Activated T-cell treated with anti-CD3 and anti-CD28 coated beads for 48 hours (primary cell): ENCODE results near the gene EIF5A2.
"Not testable (repeated sequence)": the region's sequence is repeated elsewhere in the genome, so short reads cannot be mapped to it uniquely, and the experiment has no call there.

Experiments used
- DNase-seq: peaks from one replicate; pipeline ENCODE4 v3.0.0-alpha.2; 2020; ENCODE audit warnings: low read depth

EIF5A2 gene

DNA sequence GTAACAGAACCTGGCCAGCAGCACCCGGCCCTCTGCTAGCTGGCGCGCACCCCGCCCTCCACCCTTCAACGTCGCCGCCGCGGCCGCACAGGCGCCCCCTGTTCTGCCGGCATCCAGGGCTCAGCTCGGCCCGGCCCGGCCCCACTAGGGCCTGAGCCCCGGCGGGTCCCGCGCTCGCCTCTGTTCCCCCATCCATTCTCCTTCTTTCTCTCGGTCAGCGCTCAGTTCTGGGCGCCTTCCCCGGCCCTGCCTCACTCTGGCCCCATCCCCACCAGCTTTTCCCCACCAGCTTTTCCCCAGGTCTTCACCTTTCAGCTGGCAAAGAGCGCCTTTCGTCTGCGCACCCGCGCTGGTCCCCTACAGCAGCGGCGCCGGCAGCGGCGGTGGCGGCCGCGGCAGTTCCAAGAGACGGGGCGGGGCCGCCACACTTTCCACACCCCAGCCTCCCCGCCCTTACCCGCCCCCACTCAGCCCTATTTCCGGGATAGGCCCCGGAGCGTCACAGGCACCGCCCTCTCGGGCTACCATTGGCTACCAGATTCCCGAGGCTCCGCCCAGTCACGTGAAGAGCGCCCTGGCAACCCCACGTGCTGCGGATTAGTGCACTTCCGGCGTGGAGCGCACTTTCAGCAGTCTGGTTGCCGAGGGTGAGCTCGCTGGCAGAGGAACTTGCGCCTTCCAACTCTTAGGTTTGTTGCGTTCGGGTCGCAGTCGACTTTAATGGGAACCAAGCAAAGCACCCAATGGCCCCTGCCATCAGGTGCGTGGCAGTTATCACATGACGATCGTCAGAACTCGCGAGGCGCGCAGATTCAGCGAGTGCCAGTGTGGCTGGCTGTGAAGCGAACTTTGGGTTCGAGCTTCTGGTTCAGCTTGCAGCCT lies at the start of gene EIF5A2:
Gene EIF5A2, minus strand, starts transcription at position 403 of the 882 bp plus-strand sequence. CDS start 831 bp downstream, outside the sequence.
- DNase-seq = peak; percentile 95

DNA sequence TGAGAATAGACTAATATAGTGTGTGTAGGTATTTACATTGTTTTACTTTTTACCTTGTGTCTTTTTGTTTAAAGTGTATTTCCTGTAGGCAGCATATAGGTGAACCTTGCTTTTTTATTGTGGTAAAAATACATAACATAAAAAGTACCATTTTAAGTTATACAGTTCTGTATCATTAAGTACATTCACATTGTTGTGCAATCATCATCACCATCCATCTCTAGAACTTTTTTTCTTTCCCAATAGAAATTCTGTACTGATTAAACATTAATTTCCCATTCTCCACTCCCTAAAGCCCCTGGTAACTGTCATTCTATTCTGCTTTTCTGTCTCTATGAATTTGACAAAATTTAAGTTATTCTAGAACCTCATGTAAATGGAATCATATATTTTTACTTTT lies 48.2 kb upstream of the EIF5A2 start:
- DNase-seq = no peak

DNA sequence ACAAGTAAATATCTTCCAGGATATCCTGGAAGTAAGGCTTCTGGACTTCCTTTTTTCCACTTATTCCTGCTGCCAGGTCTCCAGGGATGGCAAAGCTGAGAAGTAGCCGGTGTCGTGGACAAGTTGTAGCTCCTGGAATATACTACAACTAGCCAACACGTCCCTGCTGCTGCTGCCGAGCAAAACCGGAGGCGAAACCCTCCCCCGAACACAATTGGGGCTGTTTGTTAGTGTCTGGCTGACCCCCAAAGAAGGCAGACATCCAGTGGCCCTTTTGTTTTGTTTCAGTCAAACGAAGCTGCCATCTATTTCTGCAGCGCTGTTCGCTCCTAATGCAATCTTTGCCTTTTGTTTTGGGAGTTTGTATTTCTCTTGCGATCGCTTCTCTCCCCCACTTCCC lies 45.3 kb upstream of the EIF5A2 start:
- DNase-seq = no peak

DNA sequence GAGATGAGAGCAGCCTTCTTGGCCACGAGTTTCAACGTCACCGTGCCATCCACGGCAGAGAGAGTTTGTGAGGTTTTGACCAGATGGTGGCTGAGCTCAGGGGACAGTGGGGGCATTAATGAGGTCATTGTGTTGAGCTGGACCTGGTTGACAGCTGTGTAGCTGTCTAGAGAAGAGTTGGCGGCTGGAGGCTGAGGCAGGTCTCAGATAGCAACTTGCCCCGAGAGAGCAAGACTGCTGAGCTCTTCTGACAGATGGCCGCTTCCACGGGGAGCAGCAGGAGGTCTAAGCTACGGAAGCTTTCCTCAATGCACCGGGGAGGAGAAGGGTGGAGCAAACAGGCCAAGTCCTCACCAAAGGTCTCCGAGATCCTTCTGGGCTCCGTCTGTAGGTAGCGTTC lies 44.8 kb upstream of the EIF5A2 start:
- DNase-seq = no peak

DNA sequence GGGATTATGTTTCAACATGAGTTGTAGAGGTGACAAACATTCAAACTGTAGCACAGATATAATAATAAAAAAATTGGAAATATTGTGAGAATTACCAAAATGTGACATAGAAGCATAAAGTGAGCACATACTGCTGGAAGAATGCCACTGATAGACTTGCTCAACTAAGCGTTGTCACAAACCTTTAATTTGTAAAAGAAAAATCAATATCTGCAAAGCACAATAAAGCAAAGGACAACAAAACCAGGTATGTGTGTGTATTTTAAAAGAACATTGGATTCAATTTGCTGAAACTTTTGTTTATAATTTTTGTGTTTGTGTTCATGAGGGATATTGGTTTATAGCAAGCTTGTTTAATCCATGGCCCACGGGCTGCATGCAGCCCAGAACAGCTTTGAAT lies 40.8 kb upstream of the EIF5A2 start:
- DNase-seq = no peak

DNA sequence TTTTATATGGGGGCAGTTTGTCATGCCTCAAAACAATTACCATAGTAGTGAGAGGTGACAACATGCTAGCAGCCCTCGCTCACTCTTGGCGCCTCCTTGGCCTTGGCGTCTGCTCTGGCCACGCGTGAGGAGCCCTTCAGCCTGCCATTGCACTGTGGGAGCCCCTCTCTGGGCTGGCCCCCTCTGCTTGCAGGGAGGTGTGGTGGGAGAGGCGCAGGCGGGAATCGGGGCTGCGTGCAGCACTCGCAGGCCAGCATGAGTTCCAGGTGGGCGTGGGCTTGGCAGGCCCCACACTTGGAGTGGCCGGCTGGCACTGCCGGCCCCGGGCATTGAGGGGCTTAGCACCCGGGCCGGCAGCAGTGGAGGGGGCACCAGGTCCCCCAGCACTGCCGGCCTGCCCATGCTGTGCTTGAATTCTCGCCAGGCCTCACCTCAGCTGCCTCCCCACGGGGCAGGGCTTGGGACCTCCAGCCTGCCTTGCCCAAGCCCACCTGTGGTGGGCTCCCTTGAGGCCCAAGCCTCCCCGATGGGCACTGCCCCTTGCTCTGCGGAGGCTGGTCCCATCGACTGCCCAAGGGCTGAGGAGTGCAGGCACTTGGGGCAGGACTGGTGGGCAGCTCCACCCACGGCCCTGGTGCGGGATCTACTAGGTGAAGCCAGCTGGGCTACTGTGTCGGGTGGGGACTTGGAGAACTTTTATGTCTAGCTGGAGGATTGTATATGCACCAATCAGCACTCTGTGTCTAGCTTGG lies 38.8 kb upstream of the EIF5A2 start:
- DNase-seq = no peak

DNA sequence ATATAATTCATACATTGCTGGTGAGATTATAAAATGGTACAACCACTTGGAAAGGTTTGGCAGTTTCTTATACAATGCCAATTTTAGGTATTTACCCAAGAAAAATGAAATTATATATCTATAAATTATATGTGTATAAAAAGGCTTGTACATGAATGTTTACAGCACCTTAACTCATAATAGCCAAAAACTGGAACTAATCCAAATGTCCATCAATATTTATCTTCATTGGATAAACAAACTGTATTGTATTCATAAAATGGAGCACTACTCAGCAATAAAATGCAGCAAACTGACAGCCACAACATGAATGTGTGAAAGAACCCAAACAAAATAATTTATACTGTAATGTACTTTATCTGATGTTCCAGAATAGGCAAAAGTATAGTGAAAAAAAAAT lies 33.6 kb upstream of the EIF5A2 start:
- DNase-seq = no peak

DNA sequence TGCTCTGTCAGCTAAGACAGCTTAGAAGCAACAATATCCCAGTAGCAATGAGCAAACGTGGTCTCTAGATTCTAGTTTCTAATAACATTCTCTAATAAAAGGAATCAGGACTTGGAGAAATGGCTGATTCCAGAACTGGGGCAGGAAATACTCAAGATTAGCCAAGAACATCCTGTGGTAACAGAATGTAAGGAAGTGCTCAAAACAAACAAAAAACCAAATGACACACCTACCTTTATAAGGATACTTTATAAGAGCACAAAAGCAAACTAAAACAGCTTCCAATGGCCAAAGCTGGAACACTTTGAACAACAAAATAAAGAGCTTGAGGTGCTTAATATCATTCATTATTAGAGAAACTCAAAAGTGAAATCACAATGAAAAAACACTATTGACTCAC lies 33.1 kb upstream of the EIF5A2 start:
- DNase-seq = no peak

DNA sequence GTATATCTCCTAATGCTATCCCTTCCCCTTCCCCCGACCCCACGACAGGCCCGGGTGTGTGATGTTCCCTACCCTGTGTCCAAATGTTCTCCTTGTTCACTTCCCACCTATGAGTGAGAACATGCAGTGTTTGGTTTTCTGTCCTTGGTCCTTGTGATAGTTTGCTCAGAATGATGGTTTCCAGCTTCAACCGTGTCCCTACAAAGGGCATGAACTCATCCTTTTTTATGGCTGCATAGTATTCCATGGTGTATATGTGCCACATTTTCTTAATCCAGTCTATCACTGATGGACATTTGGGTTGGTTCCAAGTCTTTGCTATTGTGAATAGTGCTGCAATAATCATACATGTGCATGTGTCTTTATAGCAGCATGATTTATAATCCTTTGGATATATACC lies 24.6 kb upstream of the EIF5A2 start:
- not testable (repeated sequence) for DNase-seq

DNA sequence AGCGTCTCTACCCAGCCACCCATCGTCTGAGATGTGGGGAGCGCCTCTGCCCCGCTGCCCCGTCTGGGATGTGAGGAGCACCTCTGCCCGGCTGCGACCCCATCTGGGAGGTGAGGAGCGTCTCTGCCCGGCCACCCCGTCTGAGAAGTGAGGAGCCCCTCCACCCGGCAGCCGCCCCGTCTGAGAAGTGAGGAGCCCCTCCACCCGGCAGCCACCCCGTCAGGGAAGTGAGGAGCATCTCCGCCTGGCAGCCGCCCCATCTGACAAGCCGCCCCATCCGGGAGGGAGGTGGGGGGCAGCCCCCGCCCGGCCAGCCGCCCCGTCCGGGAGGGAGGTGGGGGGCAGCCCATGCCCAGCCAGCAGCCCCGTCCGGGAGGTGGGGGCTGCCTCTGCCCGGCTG lies 15.1 kb upstream of the EIF5A2 start:
- DNase-seq = not testable (repeated sequence)

DNA sequence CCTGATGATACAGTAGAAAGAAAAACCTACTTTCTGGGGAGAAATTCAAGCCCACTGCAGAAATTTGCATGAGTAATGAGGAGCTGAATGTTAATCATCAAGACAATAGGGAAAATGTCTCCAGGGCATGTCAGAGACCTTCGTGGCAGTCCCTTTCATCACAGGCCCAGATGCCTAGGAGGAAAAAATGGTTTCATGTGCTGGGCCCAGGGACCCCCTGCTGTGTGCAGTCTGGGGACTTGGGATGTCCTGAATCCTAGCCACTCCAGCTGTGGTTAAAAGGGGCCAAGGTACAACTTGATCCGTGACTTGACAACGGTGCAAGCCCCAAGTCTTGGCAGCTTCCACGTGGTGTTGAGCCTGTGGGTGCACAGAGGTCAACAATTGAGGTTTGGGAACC lies 10.3 kb upstream of the EIF5A2 start:
- no peak for DNase-seq

DNA sequence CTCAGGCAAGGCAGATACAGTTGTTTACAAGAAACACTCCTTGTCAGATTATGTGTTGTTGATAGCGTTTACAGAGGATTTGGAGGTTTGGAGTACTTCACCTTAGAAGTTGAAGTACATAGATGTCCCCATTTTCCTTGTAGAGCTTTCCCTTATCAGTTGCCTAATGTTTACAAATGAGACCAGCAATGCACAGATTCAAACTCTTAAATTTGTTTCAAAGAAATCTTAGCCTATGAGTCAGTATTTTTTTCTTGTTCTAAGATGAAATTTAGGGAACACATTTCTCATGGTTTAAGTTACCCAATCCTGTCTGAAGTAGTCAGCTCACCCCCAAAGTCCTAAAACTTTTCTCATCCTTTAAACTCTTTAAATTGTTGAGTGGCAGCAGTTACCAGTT lies 6.3 kb upstream of the EIF5A2 start:
- DNase-seq = no peak

DNA sequence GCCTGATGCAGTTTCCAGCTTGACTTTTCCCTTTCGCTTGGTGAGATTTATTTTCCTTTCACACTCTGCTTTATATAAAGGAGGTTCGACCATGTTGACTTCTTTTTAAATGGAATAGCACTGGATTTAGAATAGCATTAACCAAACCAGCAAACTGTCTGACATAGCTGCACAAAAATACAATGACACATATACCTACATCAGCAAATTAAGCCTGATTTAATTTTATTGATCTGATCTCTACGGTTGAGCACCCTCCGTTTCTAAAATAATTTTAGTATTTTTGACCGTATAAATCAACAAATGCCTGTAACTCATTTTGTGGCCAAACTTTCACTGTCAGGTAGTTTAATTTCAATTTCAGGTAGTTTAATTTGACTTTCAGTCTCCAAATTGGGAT lies 5.8 kb upstream of the EIF5A2 start:
- no peak for DNase-seq

DNA sequence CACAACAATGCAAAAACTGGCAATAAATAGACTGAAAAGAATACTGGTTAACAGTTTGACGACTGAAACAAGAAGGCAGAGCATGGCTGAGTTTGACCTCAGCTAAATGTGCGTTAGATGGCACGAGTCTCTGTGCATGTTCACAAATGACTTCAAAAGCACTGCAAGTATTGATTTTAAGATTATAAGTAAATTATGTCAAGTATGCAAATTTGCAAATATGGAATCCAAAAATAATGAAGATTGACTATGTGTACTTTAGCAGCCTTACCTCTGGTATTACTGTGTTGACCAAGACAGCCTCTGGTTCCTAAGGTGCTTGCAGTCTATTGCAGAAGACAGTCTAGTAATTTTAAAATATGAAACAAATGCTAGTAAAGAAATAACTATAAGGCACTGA lies 2.6 kb upstream of the EIF5A2 start:
- no peak for DNase-seq

DNA sequence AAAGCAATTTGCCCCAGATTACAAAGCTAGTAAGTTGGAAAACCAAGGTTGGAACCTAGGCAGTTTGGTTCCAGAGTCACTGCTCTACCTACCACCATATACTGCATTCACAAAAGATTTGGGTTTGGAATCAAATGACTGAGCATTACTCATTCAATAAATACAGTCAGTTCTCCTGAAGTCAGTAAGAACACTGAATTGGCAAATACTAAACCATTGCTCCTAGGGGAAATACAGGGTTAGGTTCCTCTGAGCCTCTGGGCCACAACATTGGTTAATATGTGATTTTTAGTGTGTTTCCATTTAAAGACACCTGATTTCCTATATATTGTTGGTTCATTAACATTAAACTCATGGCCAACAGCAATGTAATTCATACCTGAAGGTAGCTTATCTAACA lies 2.1 kb upstream of the EIF5A2 start:
- no peak for DNase-seq

DNA sequence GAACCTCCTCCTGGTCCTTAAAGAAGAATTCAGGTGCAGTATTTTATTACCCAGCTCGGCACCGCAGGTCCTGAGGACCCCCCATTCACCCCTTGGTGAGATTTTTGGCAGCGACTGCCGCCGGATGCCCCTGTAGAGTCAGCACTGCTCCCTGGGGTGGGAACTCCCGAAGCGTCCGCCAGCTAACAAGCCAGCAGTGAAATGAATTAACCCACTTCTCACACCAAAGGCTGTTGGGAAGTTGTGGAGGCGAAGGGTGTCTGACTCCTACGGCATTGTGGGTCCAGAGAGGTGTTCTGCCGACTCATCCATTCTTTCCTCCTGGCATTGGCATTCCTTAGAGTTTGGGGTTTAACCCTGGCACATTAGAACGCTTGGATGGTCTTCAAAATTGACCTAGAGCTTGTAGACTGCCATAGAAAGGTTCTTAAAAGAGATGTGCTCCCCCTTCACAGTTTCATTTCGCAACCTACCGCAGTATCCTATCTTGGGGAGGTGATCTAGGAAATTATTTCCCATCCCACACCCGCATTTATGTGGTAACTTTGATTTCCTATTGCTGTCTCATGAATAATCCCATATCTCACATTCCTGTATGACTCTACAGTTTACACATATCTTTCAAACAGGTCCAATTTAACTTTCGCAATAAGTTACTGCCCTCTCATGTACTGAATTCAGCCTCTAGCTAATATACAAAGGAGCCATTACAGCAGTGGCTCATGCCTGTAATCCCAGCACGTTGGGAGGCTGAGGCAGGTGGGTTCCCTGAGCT lies 879 bp upstream of the EIF5A2 start:
- DNase-seq = no peak

DNA sequence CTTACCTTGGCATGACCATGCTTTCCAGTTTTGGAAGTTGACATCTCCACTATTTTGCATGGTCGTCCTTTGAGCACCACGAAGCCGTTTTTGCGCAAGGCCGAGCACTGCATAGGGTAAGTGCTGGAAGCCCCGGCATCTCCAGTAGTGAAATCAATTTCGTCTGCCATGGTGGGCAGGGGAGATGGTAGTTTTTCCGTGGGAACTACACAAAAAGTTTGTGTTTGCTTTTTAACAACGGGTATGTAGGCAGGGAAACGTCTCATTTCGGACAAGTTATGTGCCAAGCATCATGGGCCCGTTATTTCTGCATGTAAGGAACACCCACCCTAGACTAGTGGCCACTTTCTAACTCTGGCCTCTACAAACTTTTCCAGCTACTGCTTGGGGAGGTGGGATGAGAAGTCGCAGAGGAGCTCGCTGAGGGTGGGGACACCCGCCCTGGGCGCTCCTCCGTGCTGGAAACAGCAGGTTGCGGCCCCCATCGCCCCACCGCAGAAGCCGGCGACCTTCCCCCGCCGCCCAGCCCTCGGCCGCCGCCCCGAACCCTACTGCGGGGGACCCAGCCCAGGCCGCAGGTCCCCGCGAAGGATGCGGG lies 701 bp downstream of the EIF5A2 start:
- no peak for DNase-seq

DNA sequence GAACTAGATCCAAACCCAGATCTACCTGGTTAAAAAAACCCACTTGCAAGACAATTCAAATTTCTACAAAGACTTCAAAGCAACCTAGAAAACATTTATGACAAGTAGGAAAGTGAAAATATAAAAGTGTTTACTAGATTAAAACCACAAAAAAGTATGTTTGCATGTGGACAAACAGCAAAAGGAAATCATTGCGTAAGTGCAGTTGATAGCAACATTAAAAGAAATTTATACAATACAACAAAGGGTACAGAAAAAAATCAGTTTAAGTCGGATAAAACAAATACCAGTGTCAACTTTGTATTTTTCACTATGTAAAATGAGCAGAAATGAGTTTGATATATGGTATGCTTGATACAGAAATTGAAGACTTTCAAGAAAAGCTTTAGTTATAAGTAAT lies 2.6 kb downstream of the EIF5A2 start:
- no peak for DNase-seq

DNA sequence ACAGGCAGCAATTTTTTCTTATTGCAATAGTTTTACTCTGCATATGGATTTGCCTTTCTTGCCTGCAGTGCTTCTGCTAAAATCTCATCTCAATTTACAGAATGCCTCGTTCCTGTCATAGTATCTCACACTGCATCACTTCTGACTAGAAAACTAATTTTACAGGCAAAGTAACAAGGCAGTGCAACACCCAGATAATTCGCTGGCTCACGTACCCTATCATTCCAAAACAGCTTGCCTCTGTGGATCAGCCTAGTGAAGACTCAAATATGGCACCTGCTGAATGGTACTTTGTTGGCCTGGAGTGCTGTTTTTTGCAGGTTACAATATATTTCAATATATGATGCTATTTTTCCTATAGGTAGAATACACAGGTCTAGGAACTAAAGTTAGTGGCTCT lies 5.3 kb downstream of the EIF5A2 start:
- DNase-seq = no peak

DNA sequence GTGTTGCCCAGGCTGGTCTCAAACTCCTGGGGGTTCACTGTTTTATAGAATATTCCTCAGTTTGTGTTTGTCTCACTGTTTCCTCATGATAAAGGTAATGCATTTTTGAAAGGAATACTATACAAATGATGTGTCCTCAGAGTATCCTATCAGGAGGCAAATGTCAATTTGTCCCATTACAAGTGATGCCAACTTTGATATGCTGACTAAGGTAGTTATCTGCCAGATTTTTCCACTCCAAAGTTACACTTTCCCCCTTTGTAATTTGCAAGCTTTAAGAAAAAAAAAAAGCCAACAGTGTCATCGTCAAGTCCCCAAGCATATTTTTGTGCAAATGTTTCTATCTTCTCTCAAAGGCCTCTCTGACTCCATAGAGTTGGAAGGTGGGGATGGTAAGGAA lies 9.0 kb downstream of the EIF5A2 start:
- no peak for DNase-seq

DNA sequence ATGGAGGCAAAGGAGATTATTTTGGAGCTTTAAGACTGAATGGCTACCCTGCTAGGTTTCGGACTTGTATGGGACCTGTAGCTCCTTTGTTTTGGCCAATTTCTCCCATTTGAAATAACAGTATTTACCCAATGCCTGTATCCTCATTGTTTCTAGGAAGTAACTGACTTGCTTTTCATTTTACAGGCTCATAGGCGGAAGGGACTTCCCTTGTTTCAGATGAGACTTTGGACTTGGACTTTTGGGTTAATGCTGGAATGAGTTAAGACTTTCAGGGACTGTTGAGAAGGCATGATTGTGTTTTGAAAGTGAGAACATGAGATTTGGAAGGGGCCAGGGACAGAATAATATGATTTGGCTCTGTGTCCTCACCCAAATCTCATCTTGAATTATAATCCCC lies 10.5 kb downstream of the EIF5A2 start:
- DNase-seq = no peak

DNA sequence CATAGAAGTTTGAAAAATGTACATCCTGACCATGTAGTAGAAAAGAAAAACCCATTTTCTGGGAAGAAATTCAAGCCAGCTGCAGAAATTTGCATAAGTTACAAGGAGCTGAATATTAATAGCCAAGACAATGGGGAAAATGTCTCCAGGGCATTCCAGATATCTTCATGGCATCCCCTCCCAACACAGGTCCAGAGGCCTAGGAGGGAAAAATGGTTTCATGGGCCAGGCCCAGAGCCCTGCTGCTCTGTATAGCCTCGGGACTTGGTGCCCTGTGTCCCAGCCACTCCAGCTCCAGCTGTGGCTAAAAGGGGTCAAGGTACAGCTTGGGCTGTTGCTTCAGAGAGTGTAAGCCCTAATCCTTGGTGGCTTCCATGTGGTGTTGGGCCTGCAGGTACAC lies 11.2 kb downstream of the EIF5A2 start:
- DNase-seq = not testable (repeated sequence)
